Activated T-helper 1 cell treated with anti-CD3 and anti-CD28 coated beads, Interleukin-12 subunit alpha, Interleukin-12 subunit beta, Interleukin-2, Interleukin-4 antibody, amounts not matched to agents 30 ng/mL and 10 ng/mL and 1 ng/mL, durations not matched to agents 14 hours and 24 hours and 36 hours (primary cell): ENCODE results near the gene GCM1. TPM values are rescaled to one million over a fixed set of nuclear protein-coding genes. Genes with fewer than 3 reads are reported as not detected.

ENCODE experiments used
- DNase-seq: peaks from one replicate; pipeline ENCODE4 v3.0.0; 2021; ENCODE audit warnings: low spot score
- H3K27ac Mint-ChIP-seq: one replicate; pipeline ENCODE4 v1.8.0; 2021; ENCODE audit warnings: mild to moderate bottlenecking, mixed read lengths
- H3K27me3 Mint-ChIP-seq: one replicate; pipeline ENCODE4 v1.8.0; 2022; ENCODE audit warnings: mild to moderate bottlenecking, moderate library complexity, mixed read lengths; ENCODE audit not compliant: insufficient read depth
- H3K36me3 Mint-ChIP-seq: one replicate; pipeline ENCODE4 v1.8.0; 2021; ENCODE audit warnings: low read depth, mixed read lengths
- H3K4me1 Mint-ChIP-seq: one replicate; pipeline ENCODE4 v1.8.0; 2021; ENCODE audit warnings: low read depth, mixed read lengths
- H3K4me3 Mint-ChIP-seq: one replicate; pipeline ENCODE4 v1.8.0; 2021; ENCODE audit warnings: mild to moderate bottlenecking, moderate library complexity, mixed read lengths
- H3K9me3 Mint-ChIP-seq: one replicate; pipeline ENCODE4 v1.8.0; 2021; ENCODE audit warnings: mixed read lengths
- intact Hi-C: fragments of 100-400 bp; cut with micrococcal nuclease; formaldehyde crosslinking; loops from one replicate; pipeline ENCODE4 v1.15.1; 2024
- total RNA-seq: library from RNA; stranded (reverse); gene quantifications from 2 replicates; pipeline ENCODE4 v1.2.3, GENCODE V29; 2022

Gene GCM1
- total RNA-seq, 1 donor from 2014 or later, result not detected

DNA sequence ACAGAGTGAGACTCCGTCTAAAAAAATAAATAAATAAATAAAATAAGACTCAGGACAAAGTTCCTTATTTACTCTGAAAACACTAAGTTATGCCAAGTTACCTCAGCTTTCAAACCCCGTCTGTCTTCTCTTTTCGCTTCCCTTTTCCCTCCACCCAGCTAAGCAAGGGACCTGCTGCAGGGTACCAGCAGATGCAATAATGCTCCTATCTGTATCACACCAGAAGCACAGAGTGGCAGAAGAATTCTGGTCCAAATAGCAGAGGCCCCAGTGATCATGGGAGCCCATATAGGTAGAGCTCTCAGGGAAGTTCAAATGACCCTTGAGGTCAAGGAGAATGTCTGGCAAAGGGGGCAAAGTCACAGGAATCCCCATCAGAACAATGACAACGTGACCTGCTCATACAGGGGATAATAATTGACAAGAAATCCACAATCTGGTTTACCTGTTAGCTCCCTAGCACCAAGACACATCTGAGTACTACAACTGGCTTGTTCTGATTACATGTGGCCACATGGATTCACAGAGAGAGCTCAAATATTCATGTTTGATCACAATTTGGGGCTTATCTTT is 8.7 kb downstream of the GCM1 start:
- Mint-ChIP-seq H3K27me3 (peaks cover 16% of the 10 kb centered on the region), H3K4me3 (no peak overlapping the region), H3K9me3 (no peaks in the 10 kb centered on the region), H3K36me3 (no peaks in the 10 kb centered on the region), H3K27ac (no peak overlapping the region), H3K4me1 (no peaks in the 10 kb centered on the region)
- no peak for DNase-seq
- intact Hi-C loops, result no loop called here

DNA sequence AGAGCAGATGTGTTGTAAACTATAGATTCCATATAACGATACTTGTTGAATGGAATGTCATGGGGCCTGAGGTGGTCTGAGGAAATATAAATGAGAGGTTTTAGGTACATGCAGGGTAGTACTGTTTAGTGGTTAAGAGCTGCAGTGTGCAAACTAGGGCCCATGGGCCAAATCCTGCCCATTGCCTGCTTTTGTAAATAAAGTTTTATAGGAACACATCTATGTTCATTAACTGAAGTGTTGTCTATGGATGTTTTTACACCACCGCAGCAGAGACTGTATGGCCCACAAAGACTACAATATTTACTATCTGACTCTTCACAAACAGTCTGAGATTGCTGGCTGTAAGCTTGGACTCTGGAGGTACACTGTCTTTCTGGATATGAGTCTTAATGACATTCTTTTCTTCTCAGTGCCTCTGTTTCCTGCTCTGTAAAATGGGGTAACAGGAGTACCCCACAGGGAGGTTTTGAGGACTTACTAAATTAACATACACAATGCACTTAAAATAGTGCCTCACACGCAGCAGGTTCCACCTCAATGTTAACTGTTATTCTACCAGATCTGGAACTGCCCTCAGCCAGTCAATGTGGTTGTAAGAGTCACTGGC is 12.5 kb downstream of the GCM1 start:
- no peak overlapping the region for H3K27ac Mint-ChIP-seq
- H3K4me3 Mint-ChIP-seq, result no peak overlapping the region
- no peaks in the 10 kb centered on the region for H3K36me3 Mint-ChIP-seq
- no peaks in the 10 kb centered on the region for H3K9me3 Mint-ChIP-seq
- DNase-seq, result no peak
- H3K27me3 Mint-ChIP-seq, result peaks cover 9% of the 10 kb centered on the region
- H3K4me1 Mint-ChIP-seq, result no peaks in the 10 kb centered on the region
- intact Hi-C loops, result no loop called here

- Mint-ChIP-seq H3K27ac (no peak overlapping the region), H3K4me3 (no peak overlapping the region), H3K27me3 (peaks cover 13% of the 10 kb centered on the region), H3K36me3 (no peaks in the 10 kb centered on the region), H3K4me1 (no peaks in the 10 kb centered on the region), H3K9me3 (no peaks in the 10 kb centered on the region)
- intact Hi-C loops, result no loop called here
- DNase-seq, result no peak
Measured at GRCh38 chr6:53134601-53135235, 13.9 kb downstream of the GCM1 start.

DNA sequence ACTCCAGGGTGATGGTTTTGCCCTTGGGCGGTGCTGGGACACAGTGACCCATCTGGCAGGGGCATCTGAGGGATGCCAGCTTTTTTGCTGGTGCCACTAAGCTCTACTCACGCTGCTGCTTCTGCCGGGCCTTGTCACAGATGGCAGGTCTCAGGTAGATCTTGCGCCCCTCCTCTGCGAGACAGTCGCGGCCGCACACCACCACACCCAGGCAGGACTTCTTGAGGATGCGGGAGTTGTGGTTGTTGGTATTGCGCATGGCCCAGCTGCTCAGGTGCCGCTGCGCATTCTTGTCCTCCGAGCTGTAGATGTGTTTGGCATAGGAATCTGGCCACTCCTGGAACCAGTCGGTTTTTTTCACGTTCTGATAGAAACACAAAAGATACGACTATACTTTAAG is 14.7 kb downstream of the GCM1 start:
- Mint-ChIP-seq H3K36me3 (no peaks in the 10 kb centered on the region), H3K27ac (no peak overlapping the region), H3K4me3 (no peak overlapping the region), H3K4me1 (no peaks in the 10 kb centered on the region), H3K27me3 (peaks cover 17% of the 10 kb centered on the region), H3K9me3 (no peaks in the 10 kb centered on the region)
- DNase-seq, result no peak
- intact Hi-C loops, result no loop called here

DNA sequence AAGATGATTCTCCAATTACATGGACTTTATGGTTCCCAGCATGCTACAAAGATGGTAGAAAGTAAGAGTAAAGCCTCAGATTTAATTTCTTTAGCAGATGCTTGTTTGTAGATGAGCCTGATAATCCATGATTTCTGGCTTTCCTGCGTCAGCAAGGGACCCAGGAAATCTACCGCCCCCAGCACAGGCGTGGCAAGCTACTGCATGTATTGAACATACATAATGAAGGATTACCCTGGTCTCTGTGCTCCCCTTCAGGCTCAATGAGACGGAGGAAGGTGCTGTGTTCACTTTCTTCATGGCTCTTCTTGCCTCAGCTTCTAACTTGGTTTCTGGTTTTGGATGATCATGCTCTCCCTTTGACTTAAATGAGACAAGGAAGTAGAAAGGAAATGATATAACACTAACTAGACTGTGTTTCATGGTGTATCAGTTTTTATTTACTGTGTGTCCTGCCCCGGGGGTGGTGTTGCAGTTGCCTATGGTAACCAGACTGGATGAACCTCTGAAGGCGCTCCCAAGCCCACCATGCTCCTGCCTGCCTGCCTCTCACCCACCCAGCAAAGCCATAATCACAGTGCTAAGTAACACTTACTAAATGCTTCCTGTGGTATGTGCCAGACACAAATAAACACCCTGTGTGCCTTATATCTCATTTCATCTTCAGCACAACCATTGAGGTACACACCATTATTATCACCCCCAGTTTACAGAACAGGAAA is 17.9 kb downstream of the GCM1 start:
- no peaks in the 10 kb centered on the region for H3K4me1 Mint-ChIP-seq
- H3K9me3 Mint-ChIP-seq, result no peaks in the 10 kb centered on the region
- H3K27me3 Mint-ChIP-seq, result peaks cover 17% of the 10 kb centered on the region
- intact Hi-C loops, result no loop called here
- H3K27ac Mint-ChIP-seq, result no peak overlapping the region
- no peak for DNase-seq
- H3K4me3 Mint-ChIP-seq, result no peak overlapping the region
- no peaks in the 10 kb centered on the region for H3K36me3 Mint-ChIP-seq

DNA sequence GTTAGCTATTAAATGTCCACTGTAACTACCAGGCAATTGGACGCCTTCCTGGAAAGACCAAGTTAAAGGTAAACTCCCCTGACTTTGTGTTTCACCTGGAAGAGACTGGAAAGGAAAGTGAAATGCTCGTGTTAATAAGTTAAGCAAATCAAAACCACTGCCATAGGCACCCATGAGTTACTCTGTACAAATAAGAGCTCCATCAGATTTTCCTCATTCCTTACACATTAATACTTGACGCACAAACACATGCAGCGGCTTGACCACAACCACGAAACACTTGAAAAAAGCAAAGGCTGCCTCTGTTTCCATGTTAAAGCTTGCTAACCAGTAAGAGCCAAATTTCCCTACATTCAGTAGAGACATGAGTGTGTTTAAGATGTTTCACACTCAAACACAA is 19.8 kb downstream of the GCM1 start:
- H3K9me3 Mint-ChIP-seq, result no peaks in the 10 kb centered on the region
- peaks cover 17% of the 10 kb centered on the region for H3K27me3 Mint-ChIP-seq
- H3K27ac Mint-ChIP-seq, result no peak overlapping the region
- intact Hi-C loops, result no loop called here
- H3K36me3 Mint-ChIP-seq, result no peaks in the 10 kb centered on the region
- no peaks in the 10 kb centered on the region for H3K4me1 Mint-ChIP-seq
- DNase-seq, result no peak
- H3K4me3 Mint-ChIP-seq, result no peak overlapping the region

DNA sequence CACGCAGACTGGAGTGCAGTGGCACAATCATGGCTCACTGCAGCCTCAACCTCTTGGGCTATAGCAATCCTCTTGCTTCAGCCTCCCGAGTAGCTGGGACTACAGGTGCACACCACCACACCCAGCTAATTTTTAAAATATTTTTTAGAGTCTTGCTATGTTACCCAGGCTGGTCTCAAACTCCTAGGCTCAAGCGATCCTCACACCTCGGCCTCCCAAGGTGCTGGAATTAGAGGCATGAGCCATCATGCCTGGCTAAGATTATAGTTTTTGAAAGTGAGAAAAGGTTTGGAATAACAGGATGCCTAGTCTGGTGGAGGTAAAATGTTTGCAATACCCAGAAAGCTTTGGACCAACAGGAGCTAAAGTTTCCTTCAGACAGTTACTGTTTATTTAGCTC is 23.4 kb downstream of the GCM1 start:
- Mint-ChIP-seq H3K36me3 (no peaks in the 10 kb centered on the region), H3K9me3 (no peaks in the 10 kb centered on the region), H3K4me1 (no peaks in the 10 kb centered on the region), H3K27ac (no peak overlapping the region), H3K4me3 (no peak overlapping the region), H3K27me3 (peaks cover 12% of the 10 kb centered on the region)
- intact Hi-C loops, result no loop called here
- DNase-seq, result no peak

GRCh38 chr6:53124131-53124800 is 24.4 kb downstream of the GCM1 start:
- intact Hi-C loops, result no loop called here
- Mint-ChIP-seq H3K27me3 (peaks cover 4% of the 10 kb centered on the region), H3K4me3 (no peak overlapping the region), H3K36me3 (no peaks in the 10 kb centered on the region), H3K27ac (no peak overlapping the region), H3K9me3 (no peaks in the 10 kb centered on the region), H3K4me1 (no peaks in the 10 kb centered on the region)
- no peak for DNase-seq

- Mint-ChIP-seq H3K36me3 (peaks cover 2% of the 10 kb centered on the region), H3K9me3 (no peaks in the 10 kb centered on the region), H3K27me3 (peaks cover 7% of the 10 kb centered on the region), H3K4me3 (no peak overlapping the region), H3K27ac (no peak overlapping the region), H3K4me1 (no peaks in the 10 kb centered on the region)
- intact Hi-C loops, result no loop called here
- no peak for DNase-seq
Measured at GRCh38 chr6:53119772-53120409, 28.8 kb downstream of the GCM1 start.

DNA sequence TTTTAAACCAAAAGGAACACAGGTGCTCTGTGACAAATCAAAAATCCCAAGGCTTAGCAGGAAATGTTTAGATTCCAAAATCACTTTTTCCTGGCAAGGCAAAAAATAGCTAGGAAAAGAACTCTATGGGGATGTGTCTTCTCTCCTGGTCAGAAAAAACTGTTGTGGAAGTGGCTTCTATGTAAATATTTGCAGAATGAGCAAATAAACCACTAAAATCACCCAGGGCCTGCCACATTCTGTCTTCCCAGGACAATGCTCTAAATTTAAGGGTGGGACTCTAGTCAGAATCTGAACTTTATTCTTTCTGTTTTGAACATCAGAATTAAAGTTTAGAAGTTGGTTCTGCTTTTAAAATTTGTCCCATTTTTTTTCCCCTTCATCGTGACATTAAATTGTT is 29.3 kb downstream of the GCM1 start:
- no peak for DNase-seq
- H3K4me1 Mint-ChIP-seq, result no peaks in the 10 kb centered on the region
- H3K27me3 Mint-ChIP-seq, result peaks cover 10% of the 10 kb centered on the region
- H3K36me3 Mint-ChIP-seq, result peaks cover 2% of the 10 kb centered on the region
- intact Hi-C loops, result no loop called here
- H3K27ac Mint-ChIP-seq, result no peak overlapping the region
- no peaks in the 10 kb centered on the region for H3K9me3 Mint-ChIP-seq
- H3K4me3 Mint-ChIP-seq, result no peak overlapping the region

DNA sequence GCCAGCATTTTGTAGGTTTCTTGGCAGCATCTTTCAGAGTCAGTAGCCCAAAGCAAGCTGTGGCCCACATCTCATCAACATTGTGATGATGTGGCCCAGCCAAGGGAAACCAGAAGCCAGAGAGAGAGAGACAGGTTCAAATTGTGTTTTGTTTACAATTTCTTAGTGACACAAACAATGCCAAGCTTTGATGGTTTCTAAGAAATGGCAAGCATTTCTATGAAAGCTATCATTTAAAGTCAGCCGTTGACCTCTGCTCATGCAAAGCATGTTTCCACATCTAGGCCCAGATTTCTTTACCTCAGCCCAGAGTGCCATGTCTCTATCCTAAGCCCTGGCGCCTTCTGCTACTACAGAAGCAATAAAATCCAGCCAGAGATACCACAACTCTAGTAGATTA is 32.9 kb downstream of the GCM1 start:
- intact Hi-C loops, result no loop called here
- no peaks in the 10 kb centered on the region for H3K9me3 Mint-ChIP-seq
- H3K4me3 Mint-ChIP-seq, result no peak overlapping the region
- H3K27me3 Mint-ChIP-seq, result peaks cover 10% of the 10 kb centered on the region
- DNase-seq, result no peak
- peaks cover 9% of the 10 kb centered on the region for H3K4me1 Mint-ChIP-seq
- H3K27ac Mint-ChIP-seq, result no peak overlapping the region
- peaks cover 2% of the 10 kb centered on the region for H3K36me3 Mint-ChIP-seq

DNA sequence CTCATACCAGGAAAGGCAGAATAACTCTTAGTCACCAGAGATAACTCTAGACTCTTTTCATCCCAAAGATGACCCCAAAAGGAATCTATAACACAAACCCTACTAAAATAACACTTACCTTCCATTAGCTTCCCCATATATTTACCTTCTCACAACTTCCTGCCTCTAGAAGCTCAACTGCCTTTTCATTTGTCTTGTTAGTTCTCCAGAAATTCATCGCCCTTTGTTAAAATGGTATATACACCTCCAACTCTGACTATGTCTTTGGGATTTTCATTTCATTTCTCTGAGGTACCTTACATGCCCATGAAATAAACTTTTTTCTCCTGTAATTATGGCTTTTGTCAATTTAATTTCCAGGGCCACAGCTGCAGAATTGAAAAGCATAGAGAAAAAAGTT is 33.5 kb downstream of the GCM1 start:
- H3K4me3 Mint-ChIP-seq, result no peak overlapping the region
- no peak for DNase-seq
- H3K4me1 Mint-ChIP-seq, result peaks cover 9% of the 10 kb centered on the region
- peaks cover 2% of the 10 kb centered on the region for H3K36me3 Mint-ChIP-seq
- intact Hi-C loops, result no loop called here
- no peak overlapping the region for H3K27ac Mint-ChIP-seq
- H3K9me3 Mint-ChIP-seq, result no peaks in the 10 kb centered on the region
- H3K27me3 Mint-ChIP-seq, result peaks cover 10% of the 10 kb centered on the region
